K562 (cell line): ENCODE measurements around the gene ESCO1. TPM values are rescaled to one million over a fixed set of nuclear protein-coding genes. Genes with fewer than 3 reads are reported as not detected.

Experiments
- ATAC-seq: fragments of 200-7000 bp; cut with Tn5 transposase; 3 replicates; pipeline ENCODE4 v1.9.1; 2020; ENCODE audit warnings: moderate library complexity
- BruUV-seq: library from RNA; stranded (reverse); fragments of 400-500 nt; replicated peaks from 2 replicates; lab custom pipeline; 2021; lab: Mats Ljungman, UMichigan
- CTCF ChIA-PET: fragments of 300-600 bp; formaldehyde crosslinking; extraction: SDS; loops from one replicate; lab custom pipeline; 2021; ENCODE audit warnings: low intra/inter-chr PET ratio; lab: Yijun Ruan, JAX
- POLR2A ChIA-PET: fragments of 300-600, 350-650 bp; sonication (Branson Sonifier 250); formaldehyde crosslinking; extraction: SDS; loops from one replicate; lab custom pipeline; 2021; ENCODE audit warnings: antibody characterized with exemption, inconsistent platforms; lab: Yijun Ruan, JAX
- DNase-seq, 4 experiments: peaks; one replicate each; pipeline versions ENCODE4 v3.0.0 to v3.0.0-alpha.2; 2011 to 2018; ENCODE audit warnings: low spot score in 3 of 4, mixed read lengths in 3 of 4; ENCODE audit errors: extremely low read depth in 1 of 4
- FAIRE-seq: peaks from 2 replicates; lab custom pipeline; 2011; peaks lifted over from hg19 to GRCh38; lab: Jason Lieb, UNC
- H2AFZ ChIP-seq: 2 replicates; pipeline ENCODE4 v1.6.0; 2011; ENCODE audit warnings: low read depth, low read length, control low read depth, inconsistent platforms
- H3K27ac ChIP-seq: fragments of 200-600 bp; 3 replicates; pipeline ENCODE4 v1.8.0; 2011; ENCODE audit warnings: low read depth, mild to moderate bottlenecking, control low read depth, inconsistent platforms, low read length, moderate library complexity, mixed read lengths; ENCODE audit errors: extremely low read depth
- H3K27me3 ChIP-seq, 2 experiments: fragments of 300-600 bp in 1 of 2; 2 replicates in 1 of 2; 3 replicates in 1 of 2; pipeline versions ENCODE4 v1.6.0 to v1.8.0; 2011; ENCODE audit warnings: inconsistent platforms in 2 of 2, low read length in 2 of 2, mild to moderate bottlenecking in 1 of 2, mixed read lengths in 1 of 2, moderate library complexity in 1 of 2; ENCODE audit not compliant: control insufficient read depth in 2 of 2, insufficient read depth in 2 of 2
- H3K36me3 ChIP-seq: fragments of 300-600 bp; 3 replicates; pipeline ENCODE4 v1.8.0; 2011; ENCODE audit warnings: mild to moderate bottlenecking, low read length, inconsistent platforms; ENCODE audit not compliant: control insufficient read depth, insufficient read depth
- H3K4me1 ChIP-seq, 2 experiments: fragments of 200-600 bp in 1 of 2; replicated peaks in 1 of 2; 2 replicates in 1 of 2; 3 replicates in 1 of 2; pipeline versions ENCODE4 v1.5.1 to v1.8.0; 2011; ENCODE audit warnings: inconsistent platforms in 2 of 2, low read length in 2 of 2, mild to moderate bottlenecking in 1 of 2, mixed read lengths in 1 of 2, moderate library complexity in 1 of 2; ENCODE audit not compliant: control insufficient read depth in 2 of 2, insufficient read depth in 2 of 2
- H3K4me2 ChIP-seq: 2 replicates; pipeline ENCODE4 v1.6.1; 2011; ENCODE audit warnings: low read length, control low read depth, inconsistent platforms, mixed read lengths; ENCODE audit not compliant: insufficient read depth
- H3K4me3 ChIP-seq: fragments of 200-600 bp; sonication (generic), shearing (Covaris generic); 2 replicates; pipeline ENCODE4 v1.5.1; 2016; ENCODE audit warnings: control low read depth, inconsistent platforms
- H3K79me2 ChIP-seq: fragments of 200-600 bp; 3 replicates; pipeline ENCODE4 v1.8.0; 2011; ENCODE audit warnings: low read length, inconsistent platforms; ENCODE audit not compliant: control insufficient read depth, insufficient read depth
- H3K9ac ChIP-seq, 2 experiments: 2 replicates each; pipeline versions ENCODE4 v1.6.0 to v1.6.1; 2011; ENCODE audit warnings: low read depth in 2 of 2, low read length in 2 of 2, control low read depth in 1 of 2, inconsistent platforms in 1 of 2, mild to moderate bottlenecking in 1 of 2, mixed read lengths in 1 of 2; ENCODE audit not compliant: insufficient read depth in 1 of 2
- H3K9me1 ChIP-seq: one replicate; pipeline ENCODE4 v1.6.0; 2011; ENCODE audit warnings: inconsistent platforms, mild to moderate bottlenecking, low read length, moderate library complexity; ENCODE audit not compliant: control insufficient read depth, insufficient read depth
- H3K9me3 ChIP-seq: replicated peaks from 2 replicates; pipeline ENCODE4 v1.5.1; 2011; ENCODE audit warnings: low read depth, low read length, inconsistent platforms; ENCODE audit not compliant: control insufficient read depth, insufficient read depth
- H4K20me1 ChIP-seq: replicated peaks from 2 replicates; pipeline ENCODE4 v1.6.1; 2011; ENCODE audit warnings: low read length, inconsistent platforms, mixed read lengths; ENCODE audit not compliant: control insufficient read depth, insufficient read depth
- AFF1 ChIP-seq, 2 experiments: fragments of 450-650 bp; IDR thresholded peaks; 2 replicates each; pipeline ENCODE4 v1.6.1; 2018; ENCODE audit warnings: mild to moderate bottlenecking in 2 of 2, low read depth in 1 of 2; ENCODE audit not compliant: partially characterized antibody in 2 of 2
- KDM1A ChIP-seq, 2 experiments: fragments of 450-650 bp; IDR thresholded peaks; 2 replicates each; pipeline ENCODE4 v1.6.1; 2016; ENCODE audit warnings: mild to moderate bottlenecking in 2 of 2
- MAFF ChIP-seq: IDR thresholded peaks from 2 replicates; pipeline ENCODE4 v1.6.1; 2012; ENCODE audit warnings: low read length, improper control_type of control experiment
- ZNF133 ChIP-seq: fragments of 250-450 bp; sonication (Bioruptor Pico); IDR thresholded peaks from 2 replicates; pipeline ENCODE4 v1.4.0; 2020; ENCODE audit warnings: mild to moderate bottlenecking
- in situ Hi-C: fragments of 300-500 bp; cut with MboI; formaldehyde crosslinking; loops from 4 replicates; pipeline ENCODE4 v1.15.0; 2018; ENCODE audit warnings: inconsistent platforms, mixed read lengths
- intact Hi-C: fragments of 100-400 bp; cut with micrococcal nuclease; formaldehyde crosslinking; loops from 2 replicates; pipeline ENCODE4 v1.14.2; 2022
- polyA plus RNA-seq, 8 experiments: library from polyadenylated mRNA; depleted of rRNA in 4 of 8; stranded (reverse) in 5 of 8; unstranded in 3 of 8; fragments of >200 nt; fragmentation: Nextera tagmentation in 2 of 8; fragmentation: Illumina TruSeq in 1 of 8; extraction: Ambion mirVana in 2 of 8; extraction: Trizol in 1 of 8; gene quantifications; 2 replicates each; pipeline versions ENCODE4 v1.2.1 to v1.2.3, GENCODE V29; 2011 to 2014; ENCODE audit warnings: inconsistent platforms in 1 of 8, missing spikeins in 1 of 8
- total RNA-seq, 7 experiments: library from RNA; depleted of rRNA in 6 of 7; stranded (reverse); fragments of >200 nt in 6 of 7; fragmentation: Illumina TruSeq in 2 of 7; extraction: Trizol in 2 of 7; gene quantifications; 2 replicates each; pipeline versions ENCODE4 v1.2.1 to v1.2.3, GENCODE V29; 2011 to 2021; ENCODE audit warnings: low replicate concordance in 1 of 7

ESCO1 gene
- total and polyA plus RNA-seq, 9 of the 15 experiments (the other 6 are each of a cell fraction or from before 2014, with no cell fraction given), result 15.0 to 31.3 (median 19.6) TPM

- Histone ChIP-seq H3K9me3 (no peaks in the 10 kb centered on the region), H3K36me3 (no peaks in the 10 kb centered on the region), H4K20me1 (no peaks in the 10 kb centered on the region; the same call in 1 of the 2 replicates), H3K79me2 (peaks cover 3% of the 10 kb centered on the region; the same call in 2 of the 3 replicates), H3K9me1 (no peaks in the 10 kb centered on the region), H3K27ac (no peak overlapping the region), H3K4me3 (no peak overlapping the region), H2AFZ (peak overlapping the region; percentile 60), H3K4me1 (peaks cover 11 to 14% of the 10 kb centered on the region in 2 experiments), H3K4me2 (no peak overlapping the region), H3K27me3 (no peaks in the 10 kb centered on the region), H3K9ac (no peak overlapping the region)
- TF ChIP-seq MAFF, result no peak
- TF ChIP-seq ZNF133 (CRISPR knock-in tag), result no peak
- TF ChIP-seq AFF1 (IDR thresholded peaks at IDR 0.05; ENCODE audit: low read depth in 1 of 2, partially characterized antibody in 2 of 2), result no peak
- TF ChIP-seq KDM1A (IDR thresholded peaks at IDR 0.05), result no peak
- POLR2A ChIA-PET, result no interaction called here
- in situ Hi-C loops (no loop called here), intact Hi-C loops (no loop called here)
- ATAC-seq (no peak), DNase-seq (no peak), FAIRE-seq (no peak)
- CTCF ChIA-PET, result no interaction called here
- BruUV-seq, result no TSS peak
These were observed 4.7 kb upstream of the ESCO1 start for GRCh38 chr18:21605213-21605612.
